Calu3 (cell line): ENCODE measurements around the gene PFKFB3. TPM values are rescaled to one million over a fixed set of nuclear protein-coding genes. Genes with fewer than 3 reads are reported as not detected.
"Not testable (repeated sequence)": the region's sequence is repeated elsewhere in the genome, so short reads cannot be mapped to it uniquely, and the experiment has no call there.

Experiments used
- BruUV-seq: library from RNA; stranded (reverse); fragments of 400-500 nt; replicated peaks from 2 replicates; lab custom pipeline; 2021; lab: Mats Ljungman, UMichigan
- CTCF ChIA-PET: fragments of 300-600 bp; sonication (Branson Sonifier 250); formaldehyde crosslinking; loops from one replicate; lab custom pipeline; 2022; ENCODE audit warnings: antibody characterized with exemption; lab: Charles Lee
- DNase-seq: peaks from one replicate; pipeline ENCODE4 v3.0.0; 2022
- H3K27ac Mint-ChIP-seq: one replicate; pipeline ENCODE4 v1.8.0; 2022; ENCODE audit warnings: mixed read lengths; ENCODE audit not compliant: unreplicated experiment
- H3K27me3 Mint-ChIP-seq: one replicate; pipeline ENCODE4 v1.8.0; 2022; ENCODE audit warnings: mixed read lengths; ENCODE audit not compliant: unreplicated experiment
- H3K36me3 Mint-ChIP-seq: one replicate; pipeline ENCODE4 v1.8.0; 2022; ENCODE audit warnings: mild to moderate bottlenecking, moderate library complexity, mixed read lengths; ENCODE audit not compliant: insufficient read depth, unreplicated experiment
- H3K4me1 Mint-ChIP-seq: one replicate; pipeline ENCODE4 v1.8.0; 2022; ENCODE audit warnings: mild to moderate bottlenecking, low read depth, mixed read lengths; ENCODE audit not compliant: unreplicated experiment
- H3K4me3 Mint-ChIP-seq: one replicate; pipeline ENCODE4 v1.8.0; 2022; ENCODE audit warnings: mild to moderate bottlenecking, low read depth, moderate library complexity, mixed read lengths; ENCODE audit not compliant: unreplicated experiment
- H3K9me3 Mint-ChIP-seq: one replicate; pipeline ENCODE4 v1.8.0; 2022; ENCODE audit warnings: low read depth, mixed read lengths; ENCODE audit not compliant: unreplicated experiment
- CTCF ChIP-seq: fragments of 200-600 bp; IDR thresholded peaks from one replicate; pipeline ENCODE4 v1.8.0; 2022; ENCODE audit warnings: antibody characterized with exemption; ENCODE audit not compliant: unreplicated experiment
- intact Hi-C: fragments of 100-400 bp; cut with micrococcal nuclease; formaldehyde crosslinking; loops from one replicate; pipeline ENCODE4 v1.10.0; 2022; ENCODE audit not compliant: unreplicated experiment
- total RNA-seq: library from RNA; stranded (reverse); gene quantifications from 2 replicates; pipeline ENCODE4 v1.2.3, GENCODE V29; 2022

Gene PFKFB3
- total RNA-seq, 1 experiment from 2014 or later, result 293 TPM

- CTCF ChIA-PET, result interaction anchor here (0.8 to 2.0 kb wide), 9 partner anchors 11 to 127 kb away, joined by 3 to 14 read pairs (median 4); partner anchors contain the start of gene PFKFB3
- no peak for TF ChIP-seq CTCF
- H3K27ac Mint-ChIP-seq, result peak overlapping the region; percentile 98
- peaks cover 33% of the 10 kb centered on the region for H3K36me3 Mint-ChIP-seq
- no peaks in the 10 kb centered on the region for H3K27me3 Mint-ChIP-seq
- H3K9me3 Mint-ChIP-seq, result no peaks in the 10 kb centered on the region
- H3K4me3 Mint-ChIP-seq, result peak overlapping the region; percentile 56
- peak; percentile 88 for DNase-seq
- intact Hi-C loops, result loop anchor here (1.0 to 5.0 kb wide), 4 partner anchors 20 to 77 kb away; partner anchors contain the start of gene PFKFB3
- BruUV-seq, result TSS peak; percentile 80
- peaks cover 53% of the 10 kb centered on the region for H3K4me1 Mint-ChIP-seq
Measured at GRCh38 chr10:6279540-6280267, 77.0 kb downstream of the PFKFB3 start.

- CTCF ChIA-PET, result interaction anchor here (0.8 to 2.0 kb wide), 8 partner anchors 11 to 126 kb away, joined by 3 to 14 read pairs (median 4); partner anchors contain the start of gene PFKFB3
- intact Hi-C loops, result no loop called here
- BruUV-seq, result no TSS peak
Measured at GRCh38 chr10:6280291-6280690, 77.6 kb downstream of the PFKFB3 start.

GRCh38 chr10:6282454-6282958 is 79.8 kb downstream of the PFKFB3 start:
- Mint-ChIP-seq H3K27ac (no peak overlapping the region), H3K4me3 (no peak overlapping the region), H3K36me3 (peaks cover 17% of the 10 kb centered on the region), H3K4me1 (peaks cover 42% of the 10 kb centered on the region), H3K9me3 (no peaks in the 10 kb centered on the region), H3K27me3 (no peaks in the 10 kb centered on the region)
- no peak for TF ChIP-seq CTCF
- no peak for DNase-seq
- no TSS peak for BruUV-seq
- CTCF ChIA-PET, result no interaction called here
- intact Hi-C loops, result no loop called here

More at GRCh38 chr10:6280291-6280690, 77.6 kb downstream of the PFKFB3 start:
- Mint-ChIP-seq H3K27ac (peak overlapping the region; percentile 98), H3K9me3 (no peaks in the 10 kb centered on the region), H3K27me3 (no peaks in the 10 kb centered on the region), H3K36me3 (peaks cover 27% of the 10 kb centered on the region), H3K4me1 (peaks cover 53% of the 10 kb centered on the region), H3K4me3 (peak overlapping the region; percentile 56)
- no peak for TF ChIP-seq CTCF
- DNase-seq, result peak; percentile 68

GRCh38 chr10:6283655-6284054 is 80.9 kb downstream of the PFKFB3 start:
- no peak for TF ChIP-seq CTCF
- no TSS peak for BruUV-seq
- intact Hi-C loops, result no loop called here

GRCh38 chr10:6290621-6291020 is 87.9 kb downstream of the PFKFB3 start:
- Mint-ChIP-seq H3K27ac (peak overlapping the region; percentile 30), H3K4me1 (peaks cover 40% of the 10 kb centered on the region), H3K36me3 (peaks cover 18% of the 10 kb centered on the region)
- not testable (repeated sequence) for H3K9me3 Mint-ChIP-seq, BruUV-seq, H3K4me3 Mint-ChIP-seq, H3K27me3 Mint-ChIP-seq
- intact Hi-C loops, result loop anchor here (2.0 to 10.0 kb wide), 2 partner anchors 108 to 316 kb away; partner anchors contain the start of gene IL15RA
- peak; percentile 58 for DNase-seq
- CTCF ChIA-PET, result interaction anchor here (0.6 to 1.5 kb wide), 12 partner anchors 9 to 116 kb away, joined by 3 to 12 read pairs (median 4); partner anchors contain the start of gene PFKFB3

More at GRCh38 chr10:6283655-6284054, 80.9 kb downstream of the PFKFB3 start:
- Mint-ChIP-seq H3K4me1 (peaks cover 37% of the 10 kb centered on the region), H3K4me3 (no peak overlapping the region), H3K27ac (no peak overlapping the region), H3K9me3 (no peaks in the 10 kb centered on the region), H3K36me3 (peaks cover 17% of the 10 kb centered on the region), H3K27me3 (no peaks in the 10 kb centered on the region)
- CTCF ChIA-PET, result no interaction called here
- no peak for DNase-seq
